Kidney glomerular epithelial cell (primary cell): ENCODE results near the gene MAGT1.
"Not testable (repeated sequence)": the region's sequence is repeated elsewhere in the genome, so short reads cannot be mapped to it uniquely, and the experiment has no call there.

Experiments used
- DNase-seq: peaks from one replicate; lab custom pipeline; 2025; lab: John Stamatoyannopoulos, UW

The MAGT1 gene

GRCh38 chrX:77894921-77895886, at the start of gene MAGT1:
MAGT1 (minus strand) TSS chrX:77895435; CDS start chrX:77895410, 25 bp downstream.
- peak; percentile 86 for DNase-seq

- not testable (repeated sequence) for DNase-seq
Observed at GRCh38 chrX:77945031-77945430, 49.8 kb upstream of the MAGT1 start.

- no peak for DNase-seq
Observed at GRCh38 chrX:77938083-77938680, 42.9 kb upstream of the MAGT1 start.

DNA sequence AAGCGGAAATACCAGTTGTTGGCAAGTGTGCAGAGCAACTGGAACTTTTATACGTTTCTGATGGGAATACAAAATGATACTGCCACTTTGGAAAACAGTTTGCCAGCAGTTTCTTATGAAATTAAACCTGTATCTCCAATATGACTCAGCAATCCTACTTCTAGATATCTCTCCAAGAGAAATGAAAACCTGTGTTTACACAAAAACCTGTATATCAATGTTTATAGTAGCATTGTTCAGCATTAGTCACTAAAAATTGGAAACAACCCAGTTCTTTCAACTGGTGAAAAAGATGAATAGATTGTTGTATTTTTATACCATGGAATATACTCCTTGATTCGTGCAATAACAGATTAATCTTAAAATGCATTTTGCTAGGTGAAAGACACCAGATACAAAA, 42.1 kb upstream of the MAGT1 start:
- DNase-seq, result peak; percentile 4

- DNase-seq, result no peak
Observed at GRCh38 chrX:77936299-77936698, 41.1 kb upstream of the MAGT1 start.

GRCh38 chrX:77935886-77936285, 40.7 kb upstream of the MAGT1 start:
- no peak for DNase-seq

GRCh38 chrX:77930581-77930980, 35.3 kb upstream of the MAGT1 start:
- no peak for DNase-seq

- DNase-seq, result no peak
Observed at GRCh38 chrX:77925764-77926163, 30.5 kb upstream of the MAGT1 start.

- no peak for DNase-seq
Observed at GRCh38 chrX:77924320-77924859, 29.2 kb upstream of the MAGT1 start.

DNA sequence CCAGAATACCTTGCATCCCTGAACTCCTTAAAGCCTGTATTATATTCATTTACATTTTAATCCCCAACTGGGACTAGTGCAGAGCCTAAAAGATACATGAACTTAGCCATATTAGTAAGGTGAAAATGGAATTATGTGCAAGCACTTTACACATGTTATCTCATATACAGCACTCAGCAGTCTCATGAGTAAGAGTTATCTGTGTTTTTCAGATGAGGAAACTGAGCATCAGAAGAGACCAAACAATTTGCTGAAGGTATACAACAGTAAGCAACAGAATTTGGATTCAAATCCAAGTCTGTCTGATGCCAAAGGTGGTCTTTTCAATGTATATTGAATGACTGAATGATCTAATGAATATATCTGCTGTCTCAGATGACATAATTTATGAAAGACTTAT, 27.6 kb upstream of the MAGT1 start:
- DNase-seq, result no peak

DNA sequence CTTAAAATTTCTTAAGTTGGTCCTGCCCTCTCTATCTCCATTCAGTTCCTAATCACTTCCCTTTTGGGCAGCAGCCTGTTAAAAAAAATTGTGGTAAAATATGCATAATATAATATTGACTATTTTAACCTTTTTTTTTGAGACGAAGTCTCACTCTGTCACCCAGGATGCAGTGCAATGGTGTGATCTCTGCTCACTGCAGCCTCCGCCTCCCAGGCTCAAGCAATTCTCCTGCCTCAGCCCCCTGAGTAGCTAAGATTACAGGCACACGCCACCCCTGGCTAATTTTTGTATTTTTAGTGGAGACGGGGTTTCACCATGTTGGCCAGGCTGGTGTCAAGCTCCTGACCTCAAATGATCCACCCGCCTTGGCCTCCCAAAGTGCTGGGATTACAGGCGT, 24.1 kb upstream of the MAGT1 start:
- DNase-seq, result not testable (repeated sequence)

DNA sequence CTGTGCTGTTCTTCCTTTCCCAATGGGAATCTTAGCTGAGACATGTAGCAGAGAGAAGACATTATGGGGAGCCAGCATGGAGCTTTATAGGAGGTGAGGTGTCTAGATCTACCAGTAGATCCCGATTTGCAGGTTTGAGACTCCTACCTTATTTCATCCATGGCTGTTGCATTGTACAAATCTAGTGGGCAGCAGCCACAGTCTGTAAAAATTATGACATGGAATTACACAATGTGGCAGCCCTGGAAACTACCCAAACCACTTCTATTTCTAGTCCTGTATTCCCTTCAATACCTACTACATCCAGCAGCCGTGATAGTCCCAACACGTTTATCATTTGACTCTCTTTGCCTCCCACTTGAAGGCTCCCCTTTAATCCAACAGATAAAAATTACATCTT, 23.3 kb upstream of the MAGT1 start:
- DNase-seq, result no peak

- DNase-seq, result no peak
Observed at GRCh38 chrX:77917294-77917933, 22.2 kb upstream of the MAGT1 start.

DNA sequence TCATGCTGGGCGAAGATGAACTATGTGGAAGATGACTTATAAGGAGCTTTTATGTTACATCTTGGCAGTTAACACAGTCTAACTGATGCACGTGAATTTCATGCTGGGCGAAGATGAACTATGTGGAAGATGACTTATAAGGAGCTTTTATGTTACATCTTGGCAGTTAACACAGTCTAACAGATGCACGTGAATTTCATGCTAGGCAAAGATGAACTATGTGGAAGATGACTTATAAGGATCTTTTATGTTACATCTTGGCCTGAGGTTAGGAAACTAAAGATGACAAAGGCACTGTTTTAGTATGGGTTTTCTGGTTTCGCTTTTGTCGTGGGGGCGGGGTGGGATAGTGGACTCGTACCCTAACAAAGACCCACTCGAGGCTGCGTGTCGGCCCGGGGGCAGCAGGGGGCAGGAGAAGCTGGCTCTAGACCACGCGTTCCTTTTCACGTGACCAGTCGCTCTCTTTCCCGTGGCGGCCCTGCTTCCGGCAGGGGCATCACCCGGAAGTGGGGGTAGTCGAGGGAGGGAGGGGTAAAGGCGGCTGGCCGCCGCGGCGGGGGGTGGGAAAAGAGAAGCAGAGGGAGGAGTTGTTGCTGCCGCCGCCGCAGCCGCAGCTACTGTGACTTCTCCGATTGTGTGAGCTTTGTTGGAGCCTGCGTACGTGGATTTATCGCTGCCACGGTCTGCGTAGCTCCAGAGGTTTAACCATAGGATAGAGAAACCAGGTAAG, 15.0 kb upstream of the MAGT1 start, which contains the start of gene ATP7A:
Gene ATP7A (plus strand): TSS at position 586 of the 733 bp plus-strand sequence. CDS start 60,949 bp downstream, outside the sequence.
- DNase-seq, result peak; percentile 71

DNA sequence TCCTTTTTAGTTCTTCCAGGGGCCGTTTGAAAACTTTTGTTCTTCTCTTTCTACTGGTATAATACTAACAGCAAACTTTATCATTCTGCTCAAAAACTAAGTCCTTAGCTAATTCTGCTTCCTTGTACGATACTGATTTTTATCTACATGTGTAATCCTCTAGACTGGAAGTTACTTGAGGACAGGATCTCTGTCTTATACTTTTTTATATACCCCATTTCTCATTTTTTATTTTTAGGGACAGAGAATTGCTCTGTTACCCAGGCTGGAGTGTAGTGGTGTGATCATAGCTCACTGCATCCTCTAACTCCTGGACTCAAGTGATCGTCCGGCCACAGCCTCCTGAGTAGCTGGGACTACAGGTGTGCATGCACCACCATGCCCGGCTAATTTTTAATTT, 6.3 kb upstream of the MAGT1 start:
- DNase-seq, result no peak

- no peak for DNase-seq
Observed at GRCh38 chrX:77900688-77901087, 5.5 kb upstream of the MAGT1 start.

GRCh38 chrX:77899081-77899828, 4.0 kb upstream of the MAGT1 start, which contains the start of gene COX7B:
COX7B (plus strand) TSS chrX:77899468; CDS start chrX:77899554, 86 bp downstream.
- peak; percentile 90 for DNase-seq

DNA sequence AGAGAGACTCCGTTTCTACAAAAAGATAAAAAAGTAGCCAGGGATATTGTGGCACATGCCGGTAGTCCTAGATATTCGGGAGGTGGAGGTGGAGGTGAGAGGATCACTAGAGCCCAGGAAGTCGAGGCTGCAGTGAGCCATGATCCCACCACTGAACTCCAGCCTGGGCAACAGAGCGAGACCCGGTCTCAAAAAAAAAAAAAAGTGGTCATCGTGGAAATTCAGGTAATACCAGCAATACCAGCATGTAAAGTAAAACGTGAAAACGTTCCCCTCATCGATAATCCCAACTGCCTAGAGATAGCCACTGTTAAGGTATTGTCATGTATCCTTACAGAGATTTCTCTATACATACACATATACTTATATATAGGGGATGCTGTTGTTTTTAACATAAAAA, 1.5 kb downstream of the MAGT1 start:
- DNase-seq, result no peak

DNA sequence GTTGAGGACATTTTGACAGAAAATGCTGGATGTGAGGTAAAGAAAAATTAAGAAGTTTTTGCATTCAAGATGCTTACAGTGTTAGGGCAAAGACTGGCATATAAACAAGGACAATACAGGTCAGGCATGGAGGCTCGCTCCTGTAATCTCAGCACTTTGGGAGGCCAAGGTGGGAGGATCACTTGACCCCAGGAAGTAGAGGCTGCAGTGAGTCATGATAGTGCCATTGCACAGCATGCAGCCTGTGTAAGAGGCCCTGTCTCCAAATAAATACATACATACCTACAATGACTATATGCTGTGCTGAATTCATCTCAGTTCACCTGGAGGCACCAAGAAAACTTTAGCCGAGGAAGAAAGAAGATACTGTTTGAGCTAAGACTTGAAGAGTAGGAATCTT, 2.3 kb downstream of the MAGT1 start:
- no peak for DNase-seq

DNA sequence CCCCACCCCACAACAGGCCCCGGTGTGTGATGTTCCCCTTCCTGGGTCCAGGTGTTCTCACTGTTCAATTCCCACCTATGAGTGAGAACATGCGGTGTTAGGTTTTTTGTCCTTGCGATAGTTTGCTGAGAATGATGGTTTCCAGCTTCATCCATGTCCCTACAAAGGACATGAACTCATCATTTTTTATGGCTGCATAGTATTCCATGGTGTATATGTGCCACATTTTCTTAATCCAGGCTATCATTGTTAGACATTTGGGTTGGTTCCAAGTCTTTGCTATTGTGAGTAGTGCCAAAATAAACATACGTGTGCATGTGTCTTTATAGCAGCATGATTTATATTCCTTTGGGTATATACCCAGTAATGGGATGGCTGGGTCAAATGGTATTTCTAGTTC, 13.8 kb downstream of the MAGT1 start:
- not testable (repeated sequence) for DNase-seq

GRCh38 chrX:77875372-77875771, 19.9 kb downstream of the MAGT1 start:
- DNase-seq, result no peak
